Neural progenitor cell (in vitro differentiated cells): Measurements from ENCODE around the gene TANC1. TPM values are rescaled to one million over a fixed set of nuclear protein-coding genes. Genes with fewer than 3 reads are reported as not detected.

ENCODE experiments used
- DNase-seq: peaks from one replicate; pipeline ENCODE4 v3.0.0-alpha.2; 2016; ENCODE audit warnings: low spot score
- H2AFZ ChIP-seq: fragments of 200-600 bp; sonication (generic); replicated peaks from 2 replicates; pipeline ENCODE4 v1.6.1; 2016; ENCODE audit warnings: antibody characterized with exemption
- H3F3A ChIP-seq: fragments of 200-600 bp; sonication (generic); 2 replicates; pipeline ENCODE4 v1.6.1; 2016; ENCODE audit warnings: antibody characterized with exemption, low read depth
- H3K27ac ChIP-seq: fragments of 200-600 bp; sonication (generic); 2 replicates; pipeline ENCODE4 v1.5.1; 2016; ENCODE audit warnings: mild to moderate bottlenecking
- H3K27me3 ChIP-seq: fragments of 200-600 bp; sonication (generic); 2 replicates; pipeline ENCODE4 v1.6.1; 2016; ENCODE audit warnings: mild to moderate bottlenecking, moderate library complexity
- H3K36me3 ChIP-seq: fragments of 200-600 bp; sonication (generic); 2 replicates; pipeline ENCODE4 v1.5.1; 2016
- H3K4me1 ChIP-seq: fragments of 200-600 bp; sonication (generic); 2 replicates; pipeline ENCODE4 v1.6.1; 2016; ENCODE audit warnings: mixed run types
- H3K4me2 ChIP-seq: fragments of 200-600 bp; sonication (generic); 2 replicates; pipeline ENCODE4 v1.6.1; 2016
- H3K4me3 ChIP-seq: fragments of 200-600 bp; sonication (generic); 2 replicates; pipeline ENCODE4 v1.5.1; 2016
- H3K79me2 ChIP-seq: fragments of 200-600 bp; sonication (generic); 2 replicates; pipeline ENCODE4 v1.6.1; 2016; ENCODE audit warnings: low read depth
- H3K9ac ChIP-seq: fragments of 200-600 bp; sonication (generic); 2 replicates; pipeline ENCODE4 v1.6.1; 2016
- H3K9me3 ChIP-seq: fragments of 200-600 bp; sonication (generic); 2 replicates; pipeline ENCODE4 v1.5.1; 2016; ENCODE audit warnings: low read depth
- H4K20me1 ChIP-seq: fragments of 200-600 bp; sonication (generic); 2 replicates; pipeline ENCODE4 v1.6.1; 2016; ENCODE audit warnings: low read depth
- H3K27ac Mint-ChIP-seq: 3 replicates; pipeline ENCODE4 v1.8.0; 2021; ENCODE audit warnings: mixed read lengths
- H3K27me3 Mint-ChIP-seq: 2 replicates; pipeline ENCODE4 v1.8.0; 2022; ENCODE audit warnings: low read depth, mild to moderate bottlenecking, inconsistent platforms, moderate library complexity, mixed read lengths; ENCODE audit not compliant: insufficient read depth
- H3K36me3 Mint-ChIP-seq: 3 replicates; pipeline ENCODE4 v1.8.0; 2021; ENCODE audit warnings: mixed read lengths
- H3K4me1 Mint-ChIP-seq: 3 replicates; pipeline ENCODE4 v1.8.0; 2021; ENCODE audit warnings: mixed read lengths
- H3K4me3 Mint-ChIP-seq: 3 replicates; pipeline ENCODE4 v1.8.0; 2021; ENCODE audit warnings: mild to moderate bottlenecking, moderate library complexity, mixed read lengths
- H3K9me3 Mint-ChIP-seq: 3 replicates; pipeline ENCODE4 v1.8.0; 2020; ENCODE audit warnings: mixed read lengths
- CTCF ChIP-seq: fragments of 200-600 bp; sonication (generic); IDR thresholded peaks from 2 replicates; pipeline ENCODE4 v1.5.1; 2017; ENCODE audit warnings: antibody characterized with exemption, mild to moderate bottlenecking
- EZH2 ChIP-seq: fragments of 200-600 bp; sonication (generic); IDR thresholded peaks from 2 replicates; pipeline ENCODE4 v1.6.1; 2017; ENCODE audit warnings: antibody characterized with exemption, mild to moderate bottlenecking, moderate library complexity
- EZH2phosphoT487 ChIP-seq: fragments of 200-600 bp; sonication (generic); IDR thresholded peaks from 2 replicates; pipeline ENCODE4 v1.6.1; 2017; ENCODE audit warnings: antibody characterized with exemption
- total RNA-seq: library from RNA; depleted of rRNA; stranded (reverse); fragments of >200 nt; gene quantifications from 2 replicates; pipeline ENCODE4 v1.2.3, GENCODE V29; 2015; ENCODE audit warnings: low replicate concordance

Gene TANC1
- total RNA-seq, 1 donor from 2014 or later = 11.9 TPM

GRCh38 chr2:159131914-159132281, 163.5 kb downstream of the TANC1 start:
- H3K9me3 ChIP-seq = no peaks in the 10 kb centered on the region
- peaks cover 11% of the 10 kb centered on the region for H3F3A ChIP-seq
- H3K36me3 ChIP-seq = no peaks in the 10 kb centered on the region
- H3K27me3 Mint-ChIP-seq = peaks cover 4% of the 10 kb centered on the region
- no peak overlapping the region for H3K4me3 Mint-ChIP-seq
- H3K9me3 Mint-ChIP-seq = no peaks in the 10 kb centered on the region
- no peak overlapping the region for H3K4me2 ChIP-seq
- H3K4me3 ChIP-seq = no peak overlapping the region
- no peak overlapping the region for H2AFZ ChIP-seq
- DNase-seq = no peak
- no peaks in the 10 kb centered on the region for H3K79me2 ChIP-seq
- H3K4me1 ChIP-seq = peaks cover 21% of the 10 kb centered on the region
- peaks cover 38% of the 10 kb centered on the region for H3K4me1 Mint-ChIP-seq
- TF ChIP-seq EZH2 = no peak
- no peak for TF ChIP-seq CTCF
- TF ChIP-seq EZH2phosphoT487 = no peak
- H3K27ac Mint-ChIP-seq = no peak overlapping the region
- H3K27ac ChIP-seq = no peak overlapping the region
- H3K36me3 Mint-ChIP-seq = peaks cover 3% of the 10 kb centered on the region
- no peaks in the 10 kb centered on the region for H3K27me3 ChIP-seq
- no peak overlapping the region for H3K9ac ChIP-seq
- H4K20me1 ChIP-seq = no peaks in the 10 kb centered on the region

GRCh38 chr2:159133797-159134196, 165.4 kb downstream of the TANC1 start:
- H3K4me1 ChIP-seq = peaks cover 32% of the 10 kb centered on the region
- peaks cover 3% of the 10 kb centered on the region for H3F3A ChIP-seq
- H3K79me2 ChIP-seq = no peaks in the 10 kb centered on the region
- no peak for DNase-seq
- H3K9me3 ChIP-seq = no peaks in the 10 kb centered on the region
- H3K4me2 ChIP-seq = no peak overlapping the region
- no peak overlapping the region for H3K27ac ChIP-seq
- no peak overlapping the region for H3K4me3 ChIP-seq
- H3K9me3 Mint-ChIP-seq = no peaks in the 10 kb centered on the region
- H3K36me3 Mint-ChIP-seq = no peaks in the 10 kb centered on the region
- no peak overlapping the region for H3K9ac ChIP-seq
- H3K27ac Mint-ChIP-seq = no peak overlapping the region
- TF ChIP-seq EZH2 = no peak
- H4K20me1 ChIP-seq = no peaks in the 10 kb centered on the region
- H3K4me1 Mint-ChIP-seq = peaks cover 50% of the 10 kb centered on the region
- no peak overlapping the region for H3K4me3 Mint-ChIP-seq
- H3K27me3 ChIP-seq = no peaks in the 10 kb centered on the region
- no peak overlapping the region for H2AFZ ChIP-seq
- H3K36me3 ChIP-seq = no peaks in the 10 kb centered on the region
- peaks cover 4% of the 10 kb centered on the region for H3K27me3 Mint-ChIP-seq

GRCh38 chr2:159134979-159135378, 166.5 kb downstream of the TANC1 start:
- Histone ChIP-seq H3K9me3 (no peaks in the 10 kb centered on the region), H3K4me3 (no peak overlapping the region), H3K4me1 (peaks cover 27% of the 10 kb centered on the region), H3K27me3 (no peaks in the 10 kb centered on the region), H4K20me1 (no peaks in the 10 kb centered on the region), H3K27ac (no peak overlapping the region), H3K9ac (no peak overlapping the region), H2AFZ (no peak overlapping the region), H3F3A (no peaks in the 10 kb centered on the region), H3K4me2 (no peak overlapping the region), H3K36me3 (no peaks in the 10 kb centered on the region), H3K79me2 (no peaks in the 10 kb centered on the region)
- Mint-ChIP-seq H3K9me3 (no peaks in the 10 kb centered on the region), H3K27ac (peak overlapping the region; percentile 95), H3K36me3 (no peaks in the 10 kb centered on the region), H3K27me3 (peaks cover 4% of the 10 kb centered on the region), H3K4me1 (peaks cover 50% of the 10 kb centered on the region), H3K4me3 (no peak overlapping the region)
- TF ChIP-seq CTCF (no peak), EZH2phosphoT487 (no peak), EZH2 (no peak)
- no peak for DNase-seq

GRCh38 chr2:159136391-159136790, 168.0 kb downstream of the TANC1 start:
- H3K4me1 Mint-ChIP-seq = peaks cover 45% of the 10 kb centered on the region
- no peaks in the 10 kb centered on the region for H3K79me2 ChIP-seq
- no peaks in the 10 kb centered on the region for H3F3A ChIP-seq
- H3K27me3 Mint-ChIP-seq = peaks cover 4% of the 10 kb centered on the region
- no peak overlapping the region for H3K9ac ChIP-seq
- H3K36me3 ChIP-seq = no peaks in the 10 kb centered on the region
- H3K36me3 Mint-ChIP-seq = no peaks in the 10 kb centered on the region
- H3K27ac Mint-ChIP-seq = no peak overlapping the region
- no peak overlapping the region for H3K4me3 ChIP-seq
- H3K27me3 ChIP-seq = no peaks in the 10 kb centered on the region
- H2AFZ ChIP-seq = no peak overlapping the region
- TF ChIP-seq CTCF (no peak), EZH2 (no peak), EZH2phosphoT487 (no peak)
- no peak overlapping the region for H3K4me3 Mint-ChIP-seq
- H3K4me2 ChIP-seq = no peak overlapping the region
- no peaks in the 10 kb centered on the region for H3K9me3 Mint-ChIP-seq
- no peak overlapping the region for H3K27ac ChIP-seq
- DNase-seq = no peak
- H3K9me3 ChIP-seq = no peaks in the 10 kb centered on the region
- H4K20me1 ChIP-seq = no peaks in the 10 kb centered on the region
- peaks cover 27% of the 10 kb centered on the region for H3K4me1 ChIP-seq
